Glomerular endothelial cell (primary cell): Measurements from ENCODE around the gene ATP6V0E2. TPM values are rescaled to one million over a fixed set of nuclear protein-coding genes. Genes with fewer than 3 reads are reported as not detected.
"Not testable (repeated sequence)": the region's sequence is repeated elsewhere in the genome, so short reads cannot be mapped to it uniquely, and the experiment has no call there.

ENCODE experiments used
- DNase-seq: peaks from one replicate; pipeline ENCODE4 v3.0.0-alpha.2; 2011; ENCODE audit warnings: low read depth, low spot score; ENCODE audit errors: extremely low read depth
- total RNA-seq: library from RNA; depleted of rRNA; stranded (reverse); fragments of >200 nt; gene quantifications from 2 replicates; pipeline ENCODE4 v1.2.3, GENCODE V29; 2015

Gene ATP6V0E2
- total RNA-seq, 1 donor from 2014 or later, result 29.1 TPM

DNA sequence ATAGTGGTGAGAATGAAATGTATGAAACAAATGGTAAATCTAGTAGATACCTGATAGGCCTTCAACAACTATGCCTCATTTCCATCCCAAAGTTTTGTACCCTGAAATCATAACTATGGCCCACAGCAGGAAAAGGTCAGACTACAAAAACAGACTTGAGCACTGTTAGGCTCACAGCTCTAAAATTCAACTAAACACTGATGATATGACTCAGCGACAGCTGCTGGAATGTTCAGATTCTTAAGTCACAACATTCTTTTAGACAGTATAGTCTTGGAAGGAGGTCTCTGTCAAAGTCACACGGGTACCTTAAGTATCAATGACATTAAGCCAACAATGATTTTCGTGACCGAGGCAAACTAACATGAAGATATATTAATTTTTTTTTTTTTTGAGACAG lies 38.4 kb downstream of the ATP6V0E2 start:
- DNase-seq, result not testable (repeated sequence)

DNA sequence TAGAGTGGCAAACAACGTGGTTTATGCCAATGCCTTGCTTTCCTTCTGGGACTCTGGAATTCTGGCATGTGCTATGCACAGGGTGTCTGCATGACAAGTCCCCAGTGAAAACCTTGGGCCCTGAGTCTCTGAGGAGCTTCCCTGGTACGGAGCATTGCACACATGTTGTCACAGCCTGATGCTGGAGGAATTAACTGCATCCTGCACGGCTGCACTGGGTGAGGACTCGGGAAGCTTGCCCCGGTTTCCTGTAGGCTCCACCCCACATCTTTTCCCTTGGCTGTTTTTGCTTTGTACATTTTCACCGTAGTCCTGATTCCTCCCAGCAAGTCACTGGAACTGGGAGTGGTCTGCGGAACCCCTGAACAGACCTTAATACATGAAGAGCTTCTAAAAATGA lies 52.6 kb downstream of the ATP6V0E2 start:
- DNase-seq, result not testable (repeated sequence)

Other genes starting within 250 kb of the ATP6V0E2 start
- 3.9 and 6.8 TPM in 2 replicates for gene ZNF467, start 100.4 kb upstream of the ATP6V0E2 start, total RNA-seq
- 9.5 and 18.1 TPM in 2 replicates for gene ZNF862, start 35.6 kb upstream of the ATP6V0E2 start, total RNA-seq